HG02571 (cell line): ENCODE data around the gene VPS4A.

ENCODE experiments used
- ATAC-seq: cut with Tn5 transposase; IDR thresholded peaks from one replicate; pipeline ENCODE4 v1.9.1; 2021; ENCODE audit warnings: mild to moderate bottlenecking, moderate library complexity; ENCODE audit not compliant: unreplicated experiment

Gene VPS4A

GRCh38 chr16:69363281-69363717, 52.1 kb downstream of the VPS4A start:
- no peak for ATAC-seq

- no peak for ATAC-seq
Observed at GRCh38 chr16:69364088-69364487, 52.9 kb downstream of the VPS4A start.

GRCh38 chr16:69365901-69366300, 54.8 kb downstream of the VPS4A start:
- ATAC-seq, result no peak

GRCh38 chr16:69366431-69366830, 55.3 kb downstream of the VPS4A start:
- no peak for ATAC-seq

- no peak for ATAC-seq
Observed at GRCh38 chr16:69367980-69368379, 56.8 kb downstream of the VPS4A start.

- ATAC-seq, result no peak
Observed at GRCh38 chr16:69368866-69369265, 57.7 kb downstream of the VPS4A start.

- ATAC-seq, result no peak
Observed at GRCh38 chr16:69371564-69371963, 60.4 kb downstream of the VPS4A start.

- ATAC-seq, result no peak
Observed at GRCh38 chr16:69373019-69373418, 61.9 kb downstream of the VPS4A start.
